Measurements from ENCODE around the gene DPP10.

DNA sequence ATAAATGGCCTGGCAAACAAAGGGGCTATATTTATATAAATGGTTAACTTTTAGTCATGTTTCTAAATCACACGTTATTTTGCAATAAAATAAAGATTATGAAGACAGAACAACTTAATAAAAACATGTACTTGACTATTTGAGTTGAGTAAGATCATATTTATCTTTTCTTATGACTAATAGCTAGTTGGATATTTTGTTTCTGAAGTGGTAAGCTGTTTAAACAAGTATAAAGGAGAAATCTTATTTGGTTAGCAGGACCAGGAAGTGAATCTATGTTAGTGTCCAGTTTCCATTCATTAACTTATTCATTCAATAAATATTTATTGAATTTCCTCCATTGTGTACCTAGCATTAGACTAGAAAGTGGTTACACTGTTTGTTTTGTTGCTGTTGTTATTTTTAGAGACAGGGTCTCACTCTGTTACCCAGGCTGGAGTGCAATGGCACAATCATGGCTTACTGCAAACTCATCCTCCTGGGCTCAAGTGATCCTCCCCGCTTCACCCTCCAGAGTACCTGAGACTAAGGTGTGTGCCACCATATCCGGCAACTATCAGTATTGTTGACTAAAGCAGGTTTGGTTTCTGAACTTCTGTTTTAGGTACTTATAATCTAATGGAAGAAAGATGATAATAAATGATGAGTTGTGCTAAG lies 312.6 kb downstream of the DPP10 start:
- TF ChIP-seq POLR2AphosphoS5 (IDR thresholded peaks at IDR 0.05; ENCODE audit: low read depth, low read length) (no peak), POLR2A (IDR thresholded peaks at IDR 0.05; ENCODE audit: low read depth, low read length) (no peak), TAF1 (IDR thresholded peaks at IDR 0.05; ENCODE audit: borderline replicate concordance, low read depth, low read length) (no peak)
